Fibroblast of skin of right quadriceps (primary cell): Measurements from ENCODE around the gene BEAN1.
A peak's percentile ranks its signal among the peaks of the same experiment; 100 is the strongest.
"Not testable (repeated sequence)": the region's sequence is repeated elsewhere in the genome, so short reads cannot be mapped to it uniquely, and the experiment has no call there.

Experiments used
- DNase-seq: peaks from one replicate; pipeline ENCODE4 v3.0.0-alpha.2; 2013

Gene BEAN1

GRCh38 chr16:66486773-66487579 lies 59.9 kb downstream of the BEAN1 start:
- peak; percentile 63 for DNase-seq

- no peak for DNase-seq
These were observed 60.6 kb downstream of the BEAN1 start for GRCh38 chr16:66487580-66488275.

- DNase-seq: no peak
These were observed 61.4 kb downstream of the BEAN1 start for GRCh38 chr16:66488505-66488904.

- no peak for DNase-seq
These were observed 62.3 kb downstream of the BEAN1 start for GRCh38 chr16:66489385-66489784.

GRCh38 chr16:66489818-66490217 lies 62.7 kb downstream of the BEAN1 start:
- no peak for DNase-seq

GRCh38 chr16:66490774-66491715 lies 64.0 kb downstream of the BEAN1 start:
- no peak for DNase-seq

- no peak for DNase-seq
These were observed 64.6 kb downstream of the BEAN1 start for GRCh38 chr16:66491716-66492064.

GRCh38 chr16:66493490-66494401 lies 66.7 kb downstream of the BEAN1 start:
- no peak for DNase-seq

- no peak for DNase-seq
These were observed 67.8 kb downstream of the BEAN1 start for GRCh38 chr16:66494916-66495315.

GRCh38 chr16:66495440-66495839 lies 68.3 kb downstream of the BEAN1 start:
- no peak for DNase-seq

GRCh38 chr16:66496226-66496625 lies 69.1 kb downstream of the BEAN1 start:
- not testable (repeated sequence) for DNase-seq

GRCh38 chr16:66497921-66498320 lies 70.8 kb downstream of the BEAN1 start:
- not testable (repeated sequence) for DNase-seq

- DNase-seq: not testable (repeated sequence)
These were observed 74.5 kb downstream of the BEAN1 start for GRCh38 chr16:66501563-66501962.

- DNase-seq: peak; percentile 40
These were observed 75.2 kb downstream of the BEAN1 start for GRCh38 chr16:66502020-66502913.

- DNase-seq: no peak
These were observed 75.9 kb downstream of the BEAN1 start for GRCh38 chr16:66503030-66503429.

- no peak for DNase-seq
These were observed 76.5 kb downstream of the BEAN1 start for GRCh38 chr16:66503612-66504011.

- DNase-seq: no peak
These were observed 80.7 kb downstream of the BEAN1 start for GRCh38 chr16:66507731-66508239.

GRCh38 chr16:66508248-66508913 lies 81.3 kb downstream of the BEAN1 start:
- DNase-seq: peak; percentile 25

- DNase-seq: no peak
These were observed 81.9 kb downstream of the BEAN1 start for GRCh38 chr16:66508914-66509496.

- no peak for DNase-seq
These were observed 82.5 kb downstream of the BEAN1 start for GRCh38 chr16:66509576-66509975.
